Peyer's patch (tissue), 4 donors: ENCODE results near the gene ASTL.
A peak's percentile ranks its signal among the peaks of the same experiment; 100 is the strongest.

ENCODE experiments used
- CTCF ChIP-seq, 6 experiments: fragments of 450-650 bp in 4 of 6; fragments of 200-600 bp in 2 of 6; sonication (generic) in 1 of 6; IDR thresholded peaks; one replicate each; pipeline ENCODE4 v1.5.1; 2017 to 2019; ENCODE audit warnings: antibody characterized with exemption in 6 of 6, mild to moderate bottlenecking in 3 of 6, moderate library complexity in 1 of 6
- POLR2A ChIP-seq, 2 donors: fragments of 450-650 bp; IDR thresholded peaks; one replicate each; pipeline ENCODE4 v1.5.1; 2017; ENCODE audit warnings: antibody characterized with exemption in 2 of 2, mild to moderate bottlenecking in 2 of 2, moderate library complexity in 2 of 2

- TF ChIP-seq POLR2A (IDR thresholded peaks at IDR 0.05) (no peak), CTCF (IDR thresholded peaks at IDR 0.05) (peak in 1 of 6 experiments; percentile 7)
Measured at GRCh38 chr2:96164459-96165184, 26.3 kb upstream of the ASTL start.
